ENCODE results near the gene GPC6. TPM values are rescaled to one million over a fixed set of nuclear protein-coding genes. Genes with fewer than 3 reads are reported as not detected.

The GPC6 gene
- total RNA-seq, 1 donor from 2014 or later, result 63.0 TPM

- Histone ChIP-seq H3K36me3 (ENCODE audit: insufficient read depth, low read length) (no peaks in the 10 kb centered on the region), H3K4me2 (ENCODE audit: low read length) (no peak overlapping the region), H2AFZ (ENCODE audit: low read depth, low read length) (no peak overlapping the region), H4K20me1 (ENCODE audit: insufficient read depth, low read length) (no peaks in the 10 kb centered on the region), H3K9me3 (ENCODE audit: insufficient read depth, low read depth, low read length) (no peaks in the 10 kb centered on the region), H3K27me3 (ENCODE audit: insufficient read depth, low read length) (no peaks in the 10 kb centered on the region), H3K4me3 (ENCODE audit: insufficient read depth, low read depth, low read length) (no peak overlapping the region), H3K9ac (ENCODE audit: low read length) (no peak overlapping the region), H3K79me2 (ENCODE audit: insufficient read depth, low read length) (no peaks in the 10 kb centered on the region), H3K27ac (ENCODE audit: low read depth, low read length) (no peak overlapping the region), H3K4me1 (ENCODE audit: insufficient read depth, low read length) (no peaks in the 10 kb centered on the region)
- Mint-ChIP-seq H3K27ac (ENCODE audit: unreplicated experiment) (no peak overlapping the region), H3K36me3 (ENCODE audit: low read depth, unreplicated experiment) (peaks cover 9% of the 10 kb centered on the region), H3K9me3 (ENCODE audit: unreplicated experiment) (peaks cover 19% of the 10 kb centered on the region), H3K4me1 (ENCODE audit: low read depth, unreplicated experiment) (peaks cover 7% of the 10 kb centered on the region), H3K4me3 (ENCODE audit: unreplicated experiment) (no peak overlapping the region), H3K27me3 (ENCODE audit: low read depth, unreplicated experiment) (no peaks in the 10 kb centered on the region)
- DNase-seq (ENCODE audit: low read depth) (no peak), FAIRE-seq (no peak)
- no peak for TF ChIP-seq EZH2 (IDR thresholded peaks at IDR 0.05; ENCODE audit: insufficient read depth, low read length)
- TF ChIP-seq, protein P1, sequence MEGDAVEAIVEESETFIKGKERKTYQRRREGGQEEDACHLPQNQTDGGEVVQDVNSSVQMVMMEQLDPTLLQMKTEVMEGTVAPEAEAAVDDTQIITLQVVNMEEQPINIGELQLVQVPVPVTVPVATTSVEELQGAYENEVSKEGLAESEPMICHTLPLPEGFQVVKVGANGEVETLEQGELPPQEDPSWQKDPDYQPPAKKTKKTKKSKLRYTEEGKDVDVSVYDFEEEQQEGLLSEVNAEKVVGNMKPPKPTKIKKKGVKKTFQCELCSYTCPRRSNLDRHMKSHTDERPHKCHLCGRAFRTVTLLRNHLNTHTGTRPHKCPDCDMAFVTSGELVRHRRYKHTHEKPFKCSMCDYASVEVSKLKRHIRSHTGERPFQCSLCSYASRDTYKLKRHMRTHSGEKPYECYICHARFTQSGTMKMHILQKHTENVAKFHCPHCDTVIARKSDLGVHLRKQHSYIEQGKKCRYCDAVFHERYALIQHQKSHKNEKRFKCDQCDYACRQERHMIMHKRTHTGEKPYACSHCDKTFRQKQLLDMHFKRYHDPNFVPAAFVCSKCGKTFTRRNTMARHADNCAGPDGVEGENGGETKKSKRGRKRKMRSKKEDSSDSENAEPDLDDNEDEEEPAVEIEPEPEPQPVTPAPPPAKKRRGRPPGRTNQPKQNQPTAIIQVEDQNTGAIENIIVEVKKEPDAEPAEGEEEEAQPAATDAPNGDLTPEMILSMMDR (IDR thresholded peaks at IDR 0.05; ENCODE audit: insufficient read depth, low read depth, low read length), result no peak
These were observed 490.0 kb downstream of the GPC6 start for GRCh38 chr13:93716623-93717022.

DNA sequence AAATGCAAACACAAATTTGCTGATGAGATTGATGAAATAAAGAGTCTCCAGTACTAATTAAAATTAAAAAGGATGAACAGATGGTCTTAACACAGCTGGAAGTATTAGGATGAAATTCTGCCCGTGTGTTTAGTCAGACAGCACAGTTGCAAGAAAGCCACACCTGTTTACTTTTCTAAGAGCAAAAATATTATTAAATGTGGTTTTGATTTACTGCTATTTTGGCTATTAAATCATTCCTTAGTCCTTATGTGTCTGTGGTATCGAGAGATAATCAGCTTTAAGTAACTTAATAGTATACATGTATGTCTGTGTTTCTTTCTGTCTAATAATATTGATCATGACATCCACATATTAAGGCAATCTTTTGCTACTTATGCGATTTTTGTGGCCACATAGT lies 494.9 kb downstream of the GPC6 start:
- Histone ChIP-seq H3K27me3 (ENCODE audit: insufficient read depth, low read length) (no peaks in the 10 kb centered on the region), H3K9me3 (ENCODE audit: insufficient read depth, low read depth, low read length) (no peaks in the 10 kb centered on the region), H2AFZ (ENCODE audit: low read depth, low read length) (no peak overlapping the region), H3K4me2 (ENCODE audit: low read length) (no peak overlapping the region), H3K27ac (ENCODE audit: low read depth, low read length) (no peak overlapping the region), H3K36me3 (ENCODE audit: insufficient read depth, low read length) (no peaks in the 10 kb centered on the region), H3K4me3 (ENCODE audit: insufficient read depth, low read depth, low read length) (no peak overlapping the region), H3K79me2 (ENCODE audit: insufficient read depth, low read length) (no peaks in the 10 kb centered on the region), H3K4me1 (ENCODE audit: insufficient read depth, low read length) (no peaks in the 10 kb centered on the region), H3K9ac (ENCODE audit: low read length) (no peak overlapping the region), H4K20me1 (ENCODE audit: insufficient read depth, low read length) (peaks cover 9% of the 10 kb centered on the region)
- DNase-seq (ENCODE audit: low read depth), result no peak
- Mint-ChIP-seq H3K4me1 (ENCODE audit: low read depth, unreplicated experiment) (peaks cover 8% of the 10 kb centered on the region), H3K27me3 (ENCODE audit: low read depth, unreplicated experiment) (no peaks in the 10 kb centered on the region), H3K4me3 (ENCODE audit: unreplicated experiment) (no peak overlapping the region), H3K9me3 (ENCODE audit: unreplicated experiment) (no peaks in the 10 kb centered on the region), H3K36me3 (ENCODE audit: low read depth, unreplicated experiment) (no peaks in the 10 kb centered on the region), H3K27ac (ENCODE audit: unreplicated experiment) (no peak overlapping the region)
- FAIRE-seq, result no peak
- TF ChIP-seq, protein P1 (IDR thresholded peaks at IDR 0.05; ENCODE audit: insufficient read depth, low read depth, low read length), result no peak
- no peak for TF ChIP-seq EZH2 (IDR thresholded peaks at IDR 0.05; ENCODE audit: insufficient read depth, low read length)

DNA sequence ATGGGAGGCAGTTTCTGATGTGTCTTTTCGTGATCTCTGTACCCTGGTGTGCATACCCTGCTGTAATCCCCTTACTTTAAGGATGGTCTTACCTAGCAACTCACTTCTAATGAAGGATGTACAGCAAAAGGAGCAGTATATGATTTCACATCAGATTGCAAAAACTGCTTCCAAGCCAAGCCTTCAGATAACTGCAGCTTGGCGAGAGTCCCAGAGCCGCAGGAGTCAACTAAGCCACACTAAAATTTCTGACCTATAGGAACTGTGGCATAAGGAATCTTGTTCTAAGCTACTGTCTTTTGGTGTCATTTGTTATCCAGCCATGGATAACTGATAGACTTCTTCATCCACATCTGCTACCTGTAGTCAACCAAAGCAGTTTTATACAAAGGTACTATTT lies 496.7 kb downstream of the GPC6 start:
- no peaks in the 10 kb centered on the region for H3K79me2 ChIP-seq (ENCODE audit: insufficient read depth, low read length)
- H3K4me3 ChIP-seq (ENCODE audit: insufficient read depth, low read depth, low read length), result no peak overlapping the region
- Mint-ChIP-seq H3K9me3 (ENCODE audit: unreplicated experiment) (no peaks in the 10 kb centered on the region), H3K27ac (ENCODE audit: unreplicated experiment) (no peak overlapping the region), H3K27me3 (ENCODE audit: low read depth, unreplicated experiment) (no peaks in the 10 kb centered on the region), H3K4me1 (ENCODE audit: low read depth, unreplicated experiment) (peaks cover 21% of the 10 kb centered on the region), H3K4me3 (ENCODE audit: unreplicated experiment) (no peak overlapping the region), H3K36me3 (ENCODE audit: low read depth, unreplicated experiment) (no peaks in the 10 kb centered on the region)
- DNase-seq (ENCODE audit: low read depth), result no peak
- no peak overlapping the region for H2AFZ ChIP-seq (ENCODE audit: low read depth, low read length)
- H3K27ac ChIP-seq (ENCODE audit: low read depth, low read length), result no peak overlapping the region
- H4K20me1 ChIP-seq (ENCODE audit: insufficient read depth, low read length), result peaks cover 9% of the 10 kb centered on the region
- no peaks in the 10 kb centered on the region for H3K36me3 ChIP-seq (ENCODE audit: insufficient read depth, low read length)
- peaks cover 4% of the 10 kb centered on the region for H3K4me1 ChIP-seq (ENCODE audit: insufficient read depth, low read length)
- TF ChIP-seq EZH2 (IDR thresholded peaks at IDR 0.05; ENCODE audit: insufficient read depth, low read length), result no peak
- TF ChIP-seq, protein P1 (IDR thresholded peaks at IDR 0.05; ENCODE audit: insufficient read depth, low read depth, low read length), result no peak
- H3K9me3 ChIP-seq (ENCODE audit: insufficient read depth, low read depth, low read length), result no peaks in the 10 kb centered on the region
- H3K27me3 ChIP-seq (ENCODE audit: insufficient read depth, low read length), result no peaks in the 10 kb centered on the region
- H3K4me2 ChIP-seq (ENCODE audit: low read length), result no peak overlapping the region
- no peak for FAIRE-seq
- H3K9ac ChIP-seq (ENCODE audit: low read length), result no peak overlapping the region

Data from astrocyte (in vitro differentiated cells and primary cell).